ENCODE results near the gene PSMA2.
"Not testable (repeated sequence)": the region's sequence is repeated elsewhere in the genome, so short reads cannot be mapped to it uniquely, and the experiment has no call there.

PSMA2 gene

DNA sequence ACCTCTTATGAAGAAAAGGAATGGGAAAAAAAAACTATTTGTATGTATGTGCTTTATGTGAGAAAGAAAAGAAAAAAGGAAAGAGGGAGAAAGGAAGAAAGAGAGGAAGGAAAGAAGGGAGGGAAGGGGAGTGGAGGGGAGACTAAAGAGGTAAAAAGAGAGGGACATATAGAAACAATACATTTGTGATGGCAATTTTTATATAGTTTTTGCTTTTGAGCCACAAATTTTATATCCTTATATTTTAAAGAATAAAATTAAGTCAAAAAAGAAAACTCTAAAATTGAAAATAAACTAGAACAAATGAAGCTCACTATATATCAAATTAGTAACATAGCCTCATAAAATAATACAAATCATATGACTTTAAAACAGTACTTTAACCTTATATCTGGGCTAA is 31.1 kb downstream of the PSMA2 start:
- DNase-seq: no peak

DNA sequence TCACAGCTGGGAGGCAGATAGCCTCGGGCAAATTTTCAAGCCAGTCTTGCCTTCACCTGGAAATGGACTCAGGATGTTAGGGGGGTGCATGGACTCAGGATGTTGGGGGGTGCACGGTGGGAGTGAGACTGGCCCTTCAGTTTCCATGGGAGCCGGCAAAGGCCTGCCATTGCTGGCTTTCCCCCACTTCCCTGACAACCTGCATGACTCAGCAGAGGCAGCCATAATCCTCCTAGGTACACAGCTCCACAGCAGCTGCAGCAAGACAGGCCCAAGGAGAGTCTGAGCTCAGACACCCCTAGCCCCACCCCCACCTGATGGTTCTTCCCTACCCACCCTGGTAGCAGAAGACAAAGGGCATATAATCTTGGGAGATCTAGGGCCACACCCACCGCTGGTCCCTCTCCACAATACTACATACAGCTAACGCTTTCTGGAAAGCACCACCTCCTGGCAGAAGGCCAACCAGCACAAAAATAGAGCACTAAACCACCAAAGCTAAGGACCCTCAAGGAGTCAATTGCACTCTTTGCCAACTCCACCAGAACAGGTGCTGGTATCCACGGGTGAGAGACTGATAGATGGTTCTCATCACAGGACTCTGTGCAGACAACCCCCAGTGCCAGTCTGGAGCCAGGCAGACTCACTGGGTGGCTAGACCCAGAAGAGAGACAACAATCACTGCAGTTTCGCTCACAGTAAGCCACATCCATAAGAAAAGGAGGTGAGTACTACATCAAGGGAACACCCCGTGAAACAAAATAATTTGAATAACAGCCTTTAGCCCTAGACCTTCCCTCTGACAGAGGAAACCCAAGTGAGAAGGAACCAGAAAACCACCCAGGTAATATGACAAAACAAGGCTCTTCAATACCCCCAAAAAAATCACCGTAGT is 38.4 kb downstream of the PSMA2 start:
- no peak for DNase-seq

DNA sequence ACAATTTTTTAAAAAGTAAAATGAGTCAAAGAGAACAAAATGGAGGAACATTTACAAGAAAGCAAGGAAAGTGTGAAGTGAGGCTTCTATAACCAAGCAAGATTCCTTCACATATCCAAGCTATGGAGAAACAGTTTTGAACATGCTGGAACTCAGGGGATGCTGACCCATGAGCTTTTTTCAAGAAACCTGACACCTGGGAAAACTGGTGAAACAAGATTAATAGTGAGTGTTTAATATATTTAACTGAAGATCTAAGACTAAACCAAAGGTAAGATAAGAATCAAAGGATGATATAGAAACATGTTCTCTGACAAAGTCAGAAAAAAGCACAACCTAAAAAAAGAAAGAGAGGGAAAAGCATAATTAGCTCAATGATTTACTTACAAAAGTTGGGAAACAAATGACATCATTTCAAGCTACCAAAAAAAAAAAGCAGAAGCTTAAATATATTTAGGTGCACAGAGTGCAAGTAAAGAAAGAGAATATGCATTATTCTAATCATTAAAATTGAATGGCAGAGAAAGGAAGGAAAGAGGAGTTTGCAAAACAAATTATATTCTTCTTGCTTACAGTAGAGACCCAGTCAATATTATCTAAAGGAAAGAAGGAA is 45.0 kb downstream of the PSMA2 start:
- no peak for DNase-seq

DNA sequence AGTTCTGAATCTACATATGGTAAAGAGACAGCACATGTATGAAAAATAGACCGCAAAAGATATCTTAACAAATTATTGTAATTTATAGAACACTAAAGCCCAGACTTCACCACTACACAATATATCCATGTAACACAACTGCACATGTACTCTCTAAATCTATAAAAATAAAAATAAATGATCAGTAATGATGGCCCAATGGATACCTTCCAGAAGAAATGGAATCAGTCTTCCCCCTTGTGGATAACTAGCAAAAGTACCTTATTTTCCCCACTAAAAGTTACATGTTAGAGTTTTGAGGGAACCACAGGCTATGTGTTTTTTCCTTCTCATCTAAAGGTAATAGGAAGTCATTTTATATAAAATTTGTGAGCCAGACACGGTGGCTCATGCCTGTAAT is 45.8 kb downstream of the PSMA2 start:
- no peak for DNase-seq

DNA sequence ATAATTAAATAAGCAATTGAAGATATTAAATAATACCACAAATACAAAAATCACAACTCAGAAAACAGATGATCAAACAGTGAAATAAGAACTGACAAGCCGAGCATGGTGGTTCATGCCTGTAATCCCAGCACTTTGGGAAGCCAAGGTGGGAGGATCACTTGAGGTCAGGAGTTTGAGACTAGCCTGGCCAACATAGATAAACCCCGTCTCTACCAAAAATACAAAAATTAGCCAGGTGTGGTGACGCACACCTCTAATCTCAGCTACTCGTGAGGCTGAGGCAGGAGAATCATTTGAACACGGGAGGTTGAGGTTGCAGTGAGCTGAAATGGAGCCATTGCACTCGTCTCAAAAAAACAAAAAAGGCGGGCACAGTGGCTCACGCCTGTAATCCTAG is 46.8 kb downstream of the PSMA2 start:
- DNase-seq: not testable (repeated sequence)

DNA sequence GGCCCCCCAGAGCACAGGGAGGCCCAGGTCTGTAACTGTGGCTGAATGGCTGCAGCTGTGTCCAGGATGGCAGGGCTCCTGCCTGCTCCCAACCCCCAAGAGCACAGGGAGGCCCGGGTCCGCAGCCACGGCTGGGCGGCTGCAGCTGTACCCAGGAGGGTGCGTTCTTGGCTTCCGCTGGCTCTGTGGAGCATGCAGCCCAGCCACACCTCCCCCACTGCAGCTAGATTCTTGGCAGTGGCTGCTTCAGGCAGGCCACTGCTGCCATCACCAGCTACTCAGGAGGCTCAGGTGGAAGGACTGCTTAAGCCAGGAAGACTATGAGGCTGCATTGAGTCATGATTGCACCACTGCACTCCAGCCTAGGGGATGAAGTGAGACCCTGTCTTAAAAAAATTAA is 48.0 kb downstream of the PSMA2 start:
- DNase-seq: no peak

DNA sequence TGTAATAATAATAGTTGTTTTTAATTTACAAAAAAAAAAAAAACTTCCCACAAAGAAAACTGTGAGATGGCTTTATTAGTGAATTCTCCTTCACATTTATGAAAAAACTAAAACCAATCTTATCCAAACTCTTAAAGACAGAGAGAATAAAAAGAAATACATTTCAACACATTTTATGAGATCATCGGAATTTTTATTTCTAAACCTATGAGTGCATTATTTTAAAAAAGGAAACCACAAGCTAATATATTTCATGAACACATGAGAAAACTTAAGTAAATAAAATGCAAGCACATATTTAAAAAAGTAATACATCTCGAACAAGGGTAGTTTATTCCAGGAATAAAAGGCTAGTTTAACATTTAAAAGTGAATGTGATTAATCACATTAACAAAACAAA is 51.6 kb downstream of the PSMA2 start:
- DNase-seq: no peak

DNA sequence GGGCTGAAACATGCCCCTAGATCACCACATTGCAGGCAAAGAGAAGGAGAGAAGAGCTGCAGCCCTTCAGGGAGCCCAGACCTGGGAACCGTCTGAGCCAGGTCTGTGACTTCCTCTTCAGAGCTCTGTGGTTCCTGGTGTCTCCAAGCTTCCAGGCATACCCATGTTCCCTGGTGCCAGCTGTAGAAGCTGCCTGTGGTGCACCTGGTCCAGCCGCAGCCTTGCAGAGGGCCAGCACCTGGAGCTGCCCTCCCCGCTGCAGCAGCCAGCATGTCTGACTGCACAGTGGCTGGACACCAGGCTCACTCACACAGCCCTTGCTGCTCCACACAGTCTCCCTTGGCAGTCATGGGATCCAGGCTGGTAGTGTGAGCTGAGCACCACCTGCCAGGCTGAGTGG is 53.7 kb downstream of the PSMA2 start:
- no peak for DNase-seq

DNA sequence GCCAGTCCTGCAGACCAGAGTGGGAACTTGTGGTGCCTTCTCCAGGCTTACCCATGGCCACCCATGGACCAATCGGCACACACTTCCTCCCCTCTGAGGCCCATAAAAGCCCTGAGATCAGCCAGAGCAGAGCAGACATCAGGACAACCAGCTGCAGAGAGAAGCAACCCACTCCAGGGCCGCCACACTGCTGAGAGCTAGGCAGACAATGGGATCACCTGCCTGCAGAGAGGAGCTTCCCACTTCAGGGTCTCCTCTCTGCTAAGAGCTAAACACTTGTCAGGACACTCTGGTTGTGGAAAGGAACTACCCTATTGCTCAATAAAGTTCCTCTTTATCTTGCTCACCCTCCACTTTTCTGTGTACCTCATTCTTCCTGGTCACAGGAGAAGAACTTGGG is 54.1 kb downstream of the PSMA2 start:
- DNase-seq: no peak

DNA sequence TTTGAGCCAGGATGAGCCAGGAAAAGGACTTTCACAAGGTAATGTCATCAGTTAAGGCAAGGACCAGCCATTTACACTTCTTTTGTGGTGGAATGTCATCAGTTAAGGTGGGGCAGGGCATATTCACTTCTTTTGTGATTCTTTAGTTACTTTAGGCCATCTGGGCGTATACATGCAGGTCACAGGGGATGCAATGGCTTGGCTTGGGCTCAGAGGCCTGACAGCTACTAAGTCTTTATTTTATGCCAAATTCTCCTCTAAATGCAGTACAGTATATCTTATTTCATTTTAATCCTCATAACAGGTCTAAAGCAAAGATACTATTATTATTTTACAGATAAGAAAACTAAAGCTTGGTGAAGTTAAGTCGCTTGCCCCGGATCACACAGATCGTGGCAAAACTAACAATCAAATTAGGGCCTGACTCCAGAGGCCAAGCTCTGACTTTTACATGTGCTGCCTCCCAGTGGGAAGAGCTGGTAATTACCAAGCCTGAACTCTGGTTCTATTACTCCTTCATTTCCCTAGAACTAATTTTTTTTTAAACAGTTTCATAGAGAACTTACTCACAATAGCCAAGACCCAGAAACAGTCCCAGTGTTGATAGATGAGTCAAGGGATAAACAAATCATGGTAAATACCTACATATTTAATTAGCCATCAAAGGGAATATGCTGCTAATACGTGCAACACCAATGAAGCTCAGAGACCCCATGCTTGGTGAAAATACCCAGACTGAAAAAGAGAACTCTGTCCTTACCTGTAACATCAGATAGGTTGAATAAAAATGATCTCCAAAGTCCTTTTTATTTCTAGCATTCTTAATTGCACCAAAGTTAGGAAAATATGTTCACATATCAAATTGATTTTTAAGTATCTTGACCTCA is 55.5 kb downstream of the PSMA2 start:
- DNase-seq: peak; percentile 55

DNA sequence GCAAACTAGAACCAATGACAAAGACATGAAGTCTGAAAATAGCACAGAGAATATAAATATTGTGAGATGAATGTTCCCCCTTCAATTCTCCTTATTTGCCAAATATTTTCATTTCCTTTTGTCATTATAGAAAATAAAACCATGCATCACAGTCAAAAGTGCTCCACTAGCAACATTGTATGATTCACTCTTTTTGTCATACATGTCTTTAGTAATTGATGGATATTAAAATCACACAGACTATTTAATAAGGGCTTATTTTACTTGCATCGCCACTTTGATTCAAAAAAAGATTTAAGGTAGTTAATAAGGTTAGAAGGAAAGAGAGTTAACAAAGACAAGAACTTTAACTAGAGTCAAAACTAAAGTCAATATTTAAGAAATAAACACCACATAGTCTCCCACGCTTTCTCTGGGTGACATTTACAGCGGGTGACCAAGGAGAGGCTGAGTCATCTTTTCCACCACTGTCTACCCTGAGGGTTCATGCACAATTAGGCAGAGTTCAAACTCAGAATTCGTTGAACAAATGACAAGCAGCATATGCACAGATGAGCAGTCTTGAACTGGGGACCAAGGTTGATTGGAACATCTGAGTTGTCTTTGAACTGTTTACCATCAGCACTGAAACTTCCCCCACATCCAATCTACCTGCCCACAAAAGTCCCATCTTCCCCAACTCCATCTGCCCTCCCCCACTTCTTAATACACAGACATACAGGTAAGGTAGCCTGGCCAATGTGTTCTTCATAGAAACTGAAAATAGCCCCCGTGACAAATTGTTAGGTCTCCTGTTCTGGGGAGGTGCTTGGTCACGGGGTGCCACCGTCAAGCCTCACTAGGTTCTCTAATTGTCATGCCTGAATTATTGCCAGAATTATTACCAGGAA is 62.6 kb downstream of the PSMA2 start:
- DNase-seq: no peak

DNA sequence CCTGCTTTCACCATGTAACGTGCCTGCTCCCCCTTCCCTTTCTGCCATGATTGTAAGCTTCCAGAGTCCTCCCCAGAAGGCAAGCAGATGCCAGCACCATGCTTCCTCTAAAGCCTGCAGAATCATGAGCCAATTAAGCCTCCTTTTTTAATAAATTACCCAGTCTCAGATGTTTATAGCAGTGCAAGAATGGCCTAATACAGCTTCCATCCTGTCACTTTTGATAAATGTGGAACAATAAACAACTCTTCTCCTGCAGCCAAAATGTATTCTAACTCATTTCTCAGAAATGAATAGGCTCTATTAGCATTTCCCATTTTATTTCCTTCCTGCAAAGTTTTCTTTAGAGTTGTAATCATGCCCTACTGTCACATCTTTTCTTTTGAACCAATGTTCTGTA is 63.5 kb downstream of the PSMA2 start:
- no peak for DNase-seq
